GM12875 (cell line): ENCODE data around the gene TEKT5.

Experiments used
- H3K4me3 ChIP-seq: one replicate; pipeline ENCODE4 v1.5.1; 2011; ENCODE audit warnings: low read depth, low read length, control low read depth
- TF ChIP-seq, protein P1 (sequence below): IDR thresholded peaks from 2 replicates; pipeline ENCODE4 v1.5.1; 2011; ENCODE audit warnings: low read depth, mild to moderate bottlenecking, control low read depth, inconsistent platforms, low read length, moderate library complexity, borderline replicate concordance; ENCODE audit not compliant: insufficient read depth

Gene TEKT5

DNA sequence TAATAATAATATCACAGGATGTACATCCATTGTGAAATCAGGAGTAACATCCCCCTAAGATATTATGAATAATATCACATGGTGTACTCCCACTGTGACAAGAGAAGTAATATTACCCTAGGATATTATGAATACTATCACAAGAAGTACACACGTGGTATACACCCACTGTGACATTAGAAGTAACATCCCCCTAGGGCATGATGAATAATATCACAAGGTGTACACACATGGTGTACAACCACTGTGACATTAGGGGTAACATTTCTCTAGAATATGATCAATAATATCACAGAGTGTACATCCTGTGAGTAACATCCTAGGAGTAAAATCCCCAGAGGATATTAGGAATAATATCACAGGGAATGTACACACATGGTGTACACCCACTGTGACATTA is 5.0 kb upstream of the TEKT5 start:
- TF ChIP-seq, protein P1, sequence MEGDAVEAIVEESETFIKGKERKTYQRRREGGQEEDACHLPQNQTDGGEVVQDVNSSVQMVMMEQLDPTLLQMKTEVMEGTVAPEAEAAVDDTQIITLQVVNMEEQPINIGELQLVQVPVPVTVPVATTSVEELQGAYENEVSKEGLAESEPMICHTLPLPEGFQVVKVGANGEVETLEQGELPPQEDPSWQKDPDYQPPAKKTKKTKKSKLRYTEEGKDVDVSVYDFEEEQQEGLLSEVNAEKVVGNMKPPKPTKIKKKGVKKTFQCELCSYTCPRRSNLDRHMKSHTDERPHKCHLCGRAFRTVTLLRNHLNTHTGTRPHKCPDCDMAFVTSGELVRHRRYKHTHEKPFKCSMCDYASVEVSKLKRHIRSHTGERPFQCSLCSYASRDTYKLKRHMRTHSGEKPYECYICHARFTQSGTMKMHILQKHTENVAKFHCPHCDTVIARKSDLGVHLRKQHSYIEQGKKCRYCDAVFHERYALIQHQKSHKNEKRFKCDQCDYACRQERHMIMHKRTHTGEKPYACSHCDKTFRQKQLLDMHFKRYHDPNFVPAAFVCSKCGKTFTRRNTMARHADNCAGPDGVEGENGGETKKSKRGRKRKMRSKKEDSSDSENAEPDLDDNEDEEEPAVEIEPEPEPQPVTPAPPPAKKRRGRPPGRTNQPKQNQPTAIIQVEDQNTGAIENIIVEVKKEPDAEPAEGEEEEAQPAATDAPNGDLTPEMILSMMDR, result no peak
- H3K4me3 ChIP-seq, result no peak overlapping the region

DNA sequence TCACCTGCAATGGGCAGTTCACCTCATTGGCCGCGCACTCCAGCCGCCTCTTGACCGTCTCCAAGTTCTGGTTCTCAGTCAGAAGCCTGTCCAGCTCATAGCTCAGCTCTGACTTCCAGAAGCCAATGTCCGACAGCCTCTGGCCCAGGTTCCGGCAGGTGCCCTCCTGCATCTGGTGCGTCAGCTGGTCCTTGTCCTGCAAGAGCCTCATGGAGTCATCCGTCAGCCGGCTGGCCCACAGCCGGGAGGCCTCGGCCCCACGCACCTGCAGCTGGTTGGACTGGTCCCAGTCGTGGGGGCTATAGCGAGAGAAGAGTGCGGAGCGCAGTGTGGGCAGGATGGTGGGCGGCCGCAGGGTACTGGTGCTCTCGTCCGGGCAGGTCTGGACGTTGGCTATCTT is 424 bp downstream of the TEKT5 start:
- TF ChIP-seq, protein P1, result no peak
- H3K4me3 ChIP-seq, result no peak overlapping the region

DNA sequence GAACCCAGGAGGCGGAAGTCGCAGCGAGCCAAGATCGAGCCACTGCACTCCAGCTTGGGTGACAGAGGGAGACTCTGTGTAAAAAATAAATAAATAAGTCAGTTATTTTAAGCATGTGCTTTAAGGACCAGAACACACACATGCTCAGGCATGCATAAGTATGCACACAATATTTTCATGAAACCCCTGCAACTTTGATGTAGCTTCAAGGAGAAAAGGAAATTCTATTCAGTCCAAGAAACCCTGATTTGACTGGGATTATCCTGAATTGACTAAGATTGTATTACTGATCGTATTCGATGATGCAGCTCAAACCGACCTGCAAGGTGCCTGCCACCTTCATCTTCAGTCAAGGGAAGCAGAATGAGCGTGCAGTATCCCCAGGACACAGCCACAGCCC is 841 bp downstream of the TEKT5 start:
- TF ChIP-seq, protein P1, result no peak
- H3K4me3 ChIP-seq, result no peak overlapping the region

DNA sequence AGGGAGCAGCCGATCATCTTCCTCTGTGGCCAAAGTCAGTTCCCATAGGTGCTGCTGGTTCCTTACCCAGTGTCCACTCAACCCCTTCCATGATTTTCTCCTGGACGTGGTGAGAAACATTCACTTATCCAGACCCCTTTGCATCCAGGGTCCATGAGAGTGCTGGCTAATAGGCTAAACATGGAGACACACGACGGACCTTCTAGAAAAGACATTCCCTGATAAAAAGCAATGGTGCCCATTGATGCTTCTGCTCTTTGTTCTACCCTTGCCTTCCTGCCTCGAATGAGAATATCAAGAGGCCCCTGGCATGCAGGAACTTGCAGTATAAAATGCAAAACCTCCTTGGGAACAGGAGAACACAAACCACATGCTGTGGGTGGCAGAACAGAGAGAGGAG is 2.3 kb downstream of the TEKT5 start:
- no peak overlapping the region for H3K4me3 ChIP-seq
- TF ChIP-seq, protein P1, result no peak

DNA sequence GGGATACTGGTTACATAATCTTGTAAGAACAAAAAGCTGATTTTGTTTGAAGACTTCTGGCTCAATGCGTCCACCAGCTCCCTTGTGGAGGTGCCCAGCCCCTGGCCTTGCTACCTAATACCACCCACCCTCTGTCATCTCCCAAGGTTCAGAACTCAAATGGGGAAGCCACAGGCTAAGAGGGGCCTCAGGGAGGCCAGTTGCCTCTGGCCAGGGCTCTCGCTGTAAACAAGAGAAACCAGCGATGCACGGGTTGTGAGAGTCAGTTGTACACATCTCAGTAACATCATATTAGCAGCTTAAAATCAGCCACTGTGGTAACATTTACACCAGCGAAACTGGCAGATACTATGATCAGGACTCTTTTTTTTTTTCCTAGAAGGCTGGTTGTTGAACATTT is 6.0 kb downstream of the TEKT5 start:
- H3K4me3 ChIP-seq, result no peak overlapping the region
- TF ChIP-seq, protein P1, result no peak

DNA sequence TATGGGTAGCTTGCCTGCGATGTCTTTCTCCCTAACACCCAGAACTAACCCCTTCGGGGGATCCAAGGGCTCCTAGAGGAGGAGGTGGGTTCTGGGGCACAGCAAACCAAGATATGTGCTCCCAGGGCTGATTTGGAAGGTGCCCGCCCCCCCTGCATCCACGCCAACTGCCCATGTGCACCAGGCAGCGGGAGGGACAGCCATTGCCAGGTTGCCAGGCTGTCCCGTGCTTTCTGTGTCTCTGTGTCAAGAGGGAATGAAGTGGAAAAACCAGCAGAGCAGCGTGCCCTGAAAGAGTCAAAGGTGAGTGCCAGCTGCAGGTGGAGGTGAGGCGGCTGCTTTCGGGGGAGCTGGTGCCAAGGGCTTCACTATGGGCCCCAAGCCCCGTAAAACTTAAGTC is 6.4 kb downstream of the TEKT5 start:
- TF ChIP-seq, protein P1, result no peak
- H3K4me3 ChIP-seq, result no peak overlapping the region

DNA sequence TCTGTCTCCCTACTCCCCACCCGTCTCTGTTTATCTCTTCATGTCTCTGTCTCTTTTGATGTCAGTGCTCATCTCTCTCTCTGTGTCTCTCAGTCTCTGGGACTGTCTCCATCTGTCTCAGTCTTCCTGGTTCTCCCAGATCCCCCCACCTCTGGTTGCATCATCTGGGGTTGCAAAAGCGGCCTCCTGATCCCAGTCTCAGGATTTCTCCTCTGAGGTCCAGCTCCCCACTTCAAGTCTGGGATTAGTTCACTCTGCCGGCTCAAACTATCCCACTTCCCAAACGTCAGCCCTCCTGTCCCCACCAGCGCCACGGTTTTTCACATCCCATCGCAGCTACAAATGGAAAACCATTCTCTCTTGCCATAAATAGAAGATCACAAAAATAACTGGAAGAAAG is 9.0 kb downstream of the TEKT5 start:
- TF ChIP-seq, protein P1, result no peak
- no peak overlapping the region for H3K4me3 ChIP-seq
